Fibroblast of lung (primary cell): Measurements from ENCODE around the gene CRYBG2. TPM values are rescaled to one million over a fixed set of nuclear protein-coding genes. Genes with fewer than 3 reads are reported as not detected.
A peak's percentile ranks its signal among the peaks of the same experiment; 100 is the strongest.

Source experiments
- DNase-seq, 2 donors: peaks; one replicate each; pipeline versions ENCODE4 v3.0.0 to v3.0.0-alpha.2; 2010; ENCODE audit warnings: low read depth in 2 of 2
- H2AFZ ChIP-seq: 2 replicates; pipeline ENCODE4 v1.5.1; 2012; ENCODE audit warnings: low read length, control low read depth, inconsistent platforms
- H3K27ac ChIP-seq: 2 replicates; pipeline ENCODE4 v1.5.1; 2011; ENCODE audit warnings: low read length, control low read depth; ENCODE audit not compliant: insufficient read depth
- H3K27me3 ChIP-seq: 2 replicates; pipeline ENCODE4 v1.5.1; 2011; ENCODE audit warnings: mild to moderate bottlenecking, low read length; ENCODE audit not compliant: control insufficient read depth, insufficient read depth
- H3K36me3 ChIP-seq: 2 replicates; pipeline ENCODE4 v1.5.1; 2011; ENCODE audit warnings: low read length; ENCODE audit not compliant: control insufficient read depth, insufficient read depth
- H3K4me1 ChIP-seq: 2 replicates; pipeline ENCODE4 v1.5.1; 2011; ENCODE audit warnings: low read length; ENCODE audit not compliant: control insufficient read depth, insufficient read depth; ENCODE audit errors: extremely low read depth
- H3K4me2 ChIP-seq: 2 replicates; pipeline ENCODE4 v1.5.1; 2011; ENCODE audit warnings: low read length, control low read depth; ENCODE audit not compliant: insufficient read depth; ENCODE audit errors: extremely low read depth
- H3K4me3 ChIP-seq, 4 experiments: fragments of 200-600 bp in 1 of 4; sonication (generic) in 1 of 4; replicated peaks in 1 of 4; 2 replicates each; pipeline ENCODE4 v1.5.1; 2011 to 2016; ENCODE audit warnings: low read length in 4 of 4, low read depth in 3 of 4, mild to moderate bottlenecking in 3 of 4, control low read depth in 2 of 4, inconsistent platforms in 1 of 4, mixed read lengths in 1 of 4; ENCODE audit not compliant: insufficient read depth in 1 of 4; ENCODE audit errors: control extremely low read depth in 1 of 4
- H3K79me2 ChIP-seq: 2 replicates; pipeline ENCODE4 v1.5.1; 2012; ENCODE audit warnings: mild to moderate bottlenecking, low read length, inconsistent platforms; ENCODE audit not compliant: control insufficient read depth, insufficient read depth
- H3K9ac ChIP-seq: 2 replicates; pipeline ENCODE4 v1.5.1; 2011; ENCODE audit warnings: mild to moderate bottlenecking, low read length, control low read depth; ENCODE audit not compliant: insufficient read depth
- H3K9me3 ChIP-seq: 2 replicates; pipeline ENCODE4 v1.5.1; 2012; ENCODE audit warnings: low read depth, low read length; ENCODE audit not compliant: control insufficient read depth, insufficient read depth
- H4K20me1 ChIP-seq: 2 replicates; pipeline ENCODE4 v1.5.1; 2011; ENCODE audit warnings: low read length; ENCODE audit not compliant: control insufficient read depth, insufficient read depth; ENCODE audit errors: extremely low read depth
- EZH2 ChIP-seq: IDR thresholded peaks from 2 replicates; pipeline ENCODE4 v1.5.1; 2012; ENCODE audit warnings: low read length, control low read depth, mild to moderate bottlenecking; ENCODE audit errors: missing control alignments
- polyA plus RNA-seq, 2 donors: library from polyadenylated mRNA; depleted of rRNA in 1 of 2; stranded (reverse) in 1 of 2; unstranded in 1 of 2; fragments of >200 nt; gene quantifications; 2 replicates each; pipeline ENCODE4 v1.2.1, GENCODE V29; 2011 to 2012; ENCODE audit warnings: missing spikeins in 1 of 2
- total RNA-seq: library from RNA; depleted of rRNA; stranded (reverse); fragments of >200 nt; gene quantifications from 2 replicates; pipeline ENCODE4 v1.2.1, GENCODE V29; 2014
- TF ChIP-seq, protein P1 (sequence below), 2 donors: IDR thresholded peaks in 1 of 2; conservative IDR thresholded peaks in 1 of 2; 1 replicate in 1 of 2; 2 replicates in 1 of 2; pipeline ENCODE4 v1.5.1; 2011 to 2012; ENCODE audit warnings: low read length in 2 of 2, control low read depth in 1 of 2, inconsistent platforms in 1 of 2, low read depth in 1 of 2, mild to moderate bottlenecking in 1 of 2

CRYBG2 gene
- total and polyA plus RNA-seq, 2 donors (not counting 1 experiment from before 2014, with no cell fraction given): not detected

GRCh38 chr1:26307363-26307781 is 46.6 kb downstream of the CRYBG2 start:
- DNase-seq: no peak
- Histone ChIP-seq H3K27me3 (no peaks in the 10 kb centered on the region), H3K9ac (no peak overlapping the region), H3K4me3 (no peak overlapping the region), H3K79me2 (no peaks in the 10 kb centered on the region), H2AFZ (no peak overlapping the region), H3K4me2 (no peak overlapping the region), H3K9me3 (no peaks in the 10 kb centered on the region), H3K4me1 (peaks cover 9% of the 10 kb centered on the region), H3K27ac (no peak overlapping the region), H3K36me3 (no peaks in the 10 kb centered on the region), H4K20me1 (no peaks in the 10 kb centered on the region)
- TF ChIP-seq, protein P1, sequence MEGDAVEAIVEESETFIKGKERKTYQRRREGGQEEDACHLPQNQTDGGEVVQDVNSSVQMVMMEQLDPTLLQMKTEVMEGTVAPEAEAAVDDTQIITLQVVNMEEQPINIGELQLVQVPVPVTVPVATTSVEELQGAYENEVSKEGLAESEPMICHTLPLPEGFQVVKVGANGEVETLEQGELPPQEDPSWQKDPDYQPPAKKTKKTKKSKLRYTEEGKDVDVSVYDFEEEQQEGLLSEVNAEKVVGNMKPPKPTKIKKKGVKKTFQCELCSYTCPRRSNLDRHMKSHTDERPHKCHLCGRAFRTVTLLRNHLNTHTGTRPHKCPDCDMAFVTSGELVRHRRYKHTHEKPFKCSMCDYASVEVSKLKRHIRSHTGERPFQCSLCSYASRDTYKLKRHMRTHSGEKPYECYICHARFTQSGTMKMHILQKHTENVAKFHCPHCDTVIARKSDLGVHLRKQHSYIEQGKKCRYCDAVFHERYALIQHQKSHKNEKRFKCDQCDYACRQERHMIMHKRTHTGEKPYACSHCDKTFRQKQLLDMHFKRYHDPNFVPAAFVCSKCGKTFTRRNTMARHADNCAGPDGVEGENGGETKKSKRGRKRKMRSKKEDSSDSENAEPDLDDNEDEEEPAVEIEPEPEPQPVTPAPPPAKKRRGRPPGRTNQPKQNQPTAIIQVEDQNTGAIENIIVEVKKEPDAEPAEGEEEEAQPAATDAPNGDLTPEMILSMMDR (conservative IDR thresholded peaks at IDR 0.05 in 1 of 2, IDR thresholded peaks at IDR 0.05 in 1 of 2; ENCODE audit: low read depth in 1 of 2, low read length in 2 of 2): no peak
- no peak for TF ChIP-seq EZH2

DNA sequence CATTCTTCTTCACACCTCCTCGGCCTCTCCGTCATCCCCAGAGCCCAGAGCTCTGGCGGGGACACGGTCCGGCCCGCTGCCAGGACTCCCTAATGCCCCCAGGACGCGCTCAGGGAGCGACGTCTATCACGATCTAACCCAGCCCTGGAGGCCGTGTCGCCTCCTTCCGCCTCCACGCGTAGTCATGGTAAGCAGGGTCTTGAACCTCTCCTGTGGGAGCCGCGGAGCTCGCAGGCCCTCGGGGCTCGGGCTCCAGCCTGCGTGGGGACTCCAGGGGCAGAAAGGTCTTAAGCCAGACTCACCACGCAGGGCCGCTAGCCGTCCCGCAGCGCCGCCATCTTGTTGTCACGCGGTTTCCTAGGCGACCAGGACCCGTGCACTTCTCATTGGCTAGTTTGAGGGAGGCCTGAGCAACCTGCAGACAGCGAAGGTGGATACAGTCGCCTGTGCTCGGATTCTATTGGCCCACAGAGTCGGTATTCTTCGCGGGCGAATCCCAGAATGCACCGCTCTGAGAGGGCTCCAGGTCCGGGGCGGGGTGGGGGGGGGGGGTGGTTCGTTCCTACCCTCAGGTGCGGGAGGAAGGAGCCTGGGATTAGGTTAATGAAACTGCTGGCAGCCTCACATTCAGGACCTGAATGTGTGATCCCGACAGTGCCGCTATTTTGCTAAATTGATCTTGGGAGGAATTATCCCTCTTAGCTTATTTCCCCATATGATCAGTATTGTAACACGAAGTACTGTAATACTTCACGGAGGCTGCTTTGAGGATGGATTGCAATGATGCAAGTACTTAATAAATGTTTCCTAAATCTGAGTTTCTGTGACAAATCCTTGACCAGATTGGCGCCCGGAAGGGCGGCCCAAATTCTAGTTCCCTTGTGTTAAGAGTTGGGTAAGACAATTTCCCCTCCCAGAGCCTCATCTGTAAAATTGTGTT is 47.4 kb downstream of the CRYBG2 start, which contains the start of gene UBXN11:
Gene UBXN11 (minus strand): TSS at position 347 of the 940 bp plus-strand sequence. CDS start 3,753 bp downstream, outside the sequence.
- Histone ChIP-seq H3K4me1 (peaks cover 13% of the 10 kb centered on the region), H3K9ac (peak within 1 kb of the TSS; percentile 84), H3K4me2 (peak within 1 kb of the TSS; percentile 81), H3K36me3 (no peaks in the 10 kb centered on the region), H2AFZ (peak within 1 kb of the TSS; percentile 89), H3K9me3 (no peaks in the 10 kb centered on the region), H4K20me1 (no peaks in the 10 kb centered on the region), H3K27me3 (no peaks in the 10 kb centered on the region), H3K27ac (peak within 1 kb of the TSS; percentile 87), H3K4me3 (peak within 1 kb of the TSS; percentile 58 to 88 (median 74)), H3K79me2 (no peaks in the 10 kb centered on the region)
- TF ChIP-seq, protein P1 (conservative IDR thresholded peaks at IDR 0.05 in 1 of 2, IDR thresholded peaks at IDR 0.05 in 1 of 2; ENCODE audit: low read depth in 1 of 2, low read length in 2 of 2): no peak
- TF ChIP-seq EZH2: no peak
- DNase-seq: peak; percentile 93 to 95

DNA sequence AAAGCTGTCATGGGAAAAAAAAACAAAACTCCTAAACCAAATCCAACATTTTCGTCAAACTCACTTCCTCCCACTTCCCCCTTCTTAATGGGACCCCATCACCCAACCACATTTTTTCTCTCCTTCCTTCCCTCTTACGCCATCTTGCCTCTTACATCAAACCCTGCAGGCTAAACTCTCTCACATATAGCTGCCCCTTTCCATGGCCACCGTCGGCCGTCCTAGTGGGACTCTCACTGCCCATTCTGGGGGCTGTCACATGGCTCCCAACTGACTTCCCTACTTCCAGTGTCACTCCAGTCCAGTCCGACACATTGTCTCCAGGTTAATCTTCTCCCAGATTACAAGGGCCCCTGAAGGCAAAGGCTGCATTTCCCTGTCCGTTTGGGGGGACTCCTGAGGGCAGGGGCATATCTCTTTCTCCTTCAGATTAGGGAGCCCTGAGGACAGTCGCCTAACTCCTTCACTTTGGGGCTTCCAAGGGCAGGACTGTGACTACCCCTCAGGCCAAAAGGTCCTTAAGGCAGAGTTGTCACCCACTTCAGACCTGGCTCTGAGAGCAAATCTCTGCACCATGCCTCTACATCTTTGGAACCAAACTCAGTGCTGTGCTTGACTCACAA is 48.2 kb downstream of the CRYBG2 start:
- no peaks in the 10 kb centered on the region for H4K20me1 ChIP-seq
- H2AFZ ChIP-seq: peak overlapping the region; percentile 89
- H3K27ac ChIP-seq: peak overlapping the region; percentile 87
- H3K9me3 ChIP-seq: no peaks in the 10 kb centered on the region
- DNase-seq: no peak
- TF ChIP-seq, protein P1 (conservative IDR thresholded peaks at IDR 0.05 in 1 of 2, IDR thresholded peaks at IDR 0.05 in 1 of 2; ENCODE audit: low read depth in 1 of 2, low read length in 2 of 2): no peak
- TF ChIP-seq EZH2: no peak
- H3K36me3 ChIP-seq: no peaks in the 10 kb centered on the region
- peak overlapping the region; percentile 58 to 88 (median 74) for H3K4me3 ChIP-seq
- peak overlapping the region; percentile 81 for H3K4me2 ChIP-seq
- H3K9ac ChIP-seq: peak overlapping the region; percentile 84
- H3K79me2 ChIP-seq: no peaks in the 10 kb centered on the region
- H3K4me1 ChIP-seq: peaks cover 13% of the 10 kb centered on the region
- no peaks in the 10 kb centered on the region for H3K27me3 ChIP-seq
